Measurements from ENCODE around the gene STXBP1.

- TF ChIP-seq, protein P1, sequence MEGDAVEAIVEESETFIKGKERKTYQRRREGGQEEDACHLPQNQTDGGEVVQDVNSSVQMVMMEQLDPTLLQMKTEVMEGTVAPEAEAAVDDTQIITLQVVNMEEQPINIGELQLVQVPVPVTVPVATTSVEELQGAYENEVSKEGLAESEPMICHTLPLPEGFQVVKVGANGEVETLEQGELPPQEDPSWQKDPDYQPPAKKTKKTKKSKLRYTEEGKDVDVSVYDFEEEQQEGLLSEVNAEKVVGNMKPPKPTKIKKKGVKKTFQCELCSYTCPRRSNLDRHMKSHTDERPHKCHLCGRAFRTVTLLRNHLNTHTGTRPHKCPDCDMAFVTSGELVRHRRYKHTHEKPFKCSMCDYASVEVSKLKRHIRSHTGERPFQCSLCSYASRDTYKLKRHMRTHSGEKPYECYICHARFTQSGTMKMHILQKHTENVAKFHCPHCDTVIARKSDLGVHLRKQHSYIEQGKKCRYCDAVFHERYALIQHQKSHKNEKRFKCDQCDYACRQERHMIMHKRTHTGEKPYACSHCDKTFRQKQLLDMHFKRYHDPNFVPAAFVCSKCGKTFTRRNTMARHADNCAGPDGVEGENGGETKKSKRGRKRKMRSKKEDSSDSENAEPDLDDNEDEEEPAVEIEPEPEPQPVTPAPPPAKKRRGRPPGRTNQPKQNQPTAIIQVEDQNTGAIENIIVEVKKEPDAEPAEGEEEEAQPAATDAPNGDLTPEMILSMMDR (IDR thresholded peaks at IDR 0.05; ENCODE audit: insufficient read depth, low read length, poor library complexity, severe bottlenecking) = no peak
- TF ChIP-seq EZH2phosphoT487 (conservative IDR thresholded peaks at IDR 0.05; ENCODE audit: low read length) = no peak
Measured at GRCh38 chr9:127599550-127599891, 12.6 kb upstream of the STXBP1 start.
